NB4 (cell line): ENCODE data around the gene GALNT2.

ENCODE experiments used
- TF ChIP-seq, protein P1 (sequence below): IDR thresholded peaks from one replicate; pipeline ENCODE4 v1.5.1; 2012; ENCODE audit warnings: low read depth, low read length
- TF ChIP-seq, protein P2 (sequence below): IDR thresholded peaks from 2 replicates; pipeline ENCODE4 v1.6.1; 2011; ENCODE audit warnings: low read depth, low read length

DNA sequence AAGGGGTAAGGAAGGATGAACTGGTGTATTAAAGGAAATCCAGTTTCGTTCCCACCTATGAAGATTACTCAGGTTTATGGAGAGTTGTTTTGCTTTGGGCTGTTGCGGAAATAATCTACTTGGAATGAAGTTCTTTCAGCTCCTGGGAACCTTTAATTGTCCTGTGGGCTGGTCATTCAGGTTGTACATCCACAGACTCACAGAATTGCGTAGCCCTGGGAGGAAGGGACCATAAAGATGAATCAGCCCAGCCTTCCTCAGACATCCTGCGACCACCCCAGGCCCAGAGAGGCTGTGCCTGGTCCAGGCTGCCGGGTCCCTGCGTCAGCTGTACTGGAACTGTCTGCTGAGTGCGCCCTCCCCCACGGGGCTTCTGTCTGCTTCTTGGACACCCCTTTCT, 72.7 kb downstream of the GALNT2 start:
- TF ChIP-seq, protein P1, sequence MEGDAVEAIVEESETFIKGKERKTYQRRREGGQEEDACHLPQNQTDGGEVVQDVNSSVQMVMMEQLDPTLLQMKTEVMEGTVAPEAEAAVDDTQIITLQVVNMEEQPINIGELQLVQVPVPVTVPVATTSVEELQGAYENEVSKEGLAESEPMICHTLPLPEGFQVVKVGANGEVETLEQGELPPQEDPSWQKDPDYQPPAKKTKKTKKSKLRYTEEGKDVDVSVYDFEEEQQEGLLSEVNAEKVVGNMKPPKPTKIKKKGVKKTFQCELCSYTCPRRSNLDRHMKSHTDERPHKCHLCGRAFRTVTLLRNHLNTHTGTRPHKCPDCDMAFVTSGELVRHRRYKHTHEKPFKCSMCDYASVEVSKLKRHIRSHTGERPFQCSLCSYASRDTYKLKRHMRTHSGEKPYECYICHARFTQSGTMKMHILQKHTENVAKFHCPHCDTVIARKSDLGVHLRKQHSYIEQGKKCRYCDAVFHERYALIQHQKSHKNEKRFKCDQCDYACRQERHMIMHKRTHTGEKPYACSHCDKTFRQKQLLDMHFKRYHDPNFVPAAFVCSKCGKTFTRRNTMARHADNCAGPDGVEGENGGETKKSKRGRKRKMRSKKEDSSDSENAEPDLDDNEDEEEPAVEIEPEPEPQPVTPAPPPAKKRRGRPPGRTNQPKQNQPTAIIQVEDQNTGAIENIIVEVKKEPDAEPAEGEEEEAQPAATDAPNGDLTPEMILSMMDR = no peak
- TF ChIP-seq, protein P2, sequence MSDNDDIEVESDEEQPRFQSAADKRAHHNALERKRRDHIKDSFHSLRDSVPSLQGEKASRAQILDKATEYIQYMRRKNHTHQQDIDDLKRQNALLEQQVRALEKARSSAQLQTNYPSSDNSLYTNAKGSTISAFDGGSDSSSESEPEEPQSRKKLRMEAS = no peak
